GM18873 (cell line): ENCODE results near the gene IDH3G.
"Not testable (repeated sequence)": the region's sequence is repeated elsewhere in the genome, so short reads cannot be mapped to it uniquely, and the experiment has no call there.

Source experiments
- ATAC-seq: cut with Tn5 transposase; IDR thresholded peaks from one replicate; pipeline ENCODE4 v1.9.1; 2021; ENCODE audit warnings: mild to moderate bottlenecking, moderate library complexity, moderate number of reproducible peaks; ENCODE audit not compliant: unreplicated experiment, low FRiP score

Gene IDH3G

GRCh38 chrX:153763298-153763932 is 30.8 kb downstream of the IDH3G start:
- no peak for ATAC-seq

DNA sequence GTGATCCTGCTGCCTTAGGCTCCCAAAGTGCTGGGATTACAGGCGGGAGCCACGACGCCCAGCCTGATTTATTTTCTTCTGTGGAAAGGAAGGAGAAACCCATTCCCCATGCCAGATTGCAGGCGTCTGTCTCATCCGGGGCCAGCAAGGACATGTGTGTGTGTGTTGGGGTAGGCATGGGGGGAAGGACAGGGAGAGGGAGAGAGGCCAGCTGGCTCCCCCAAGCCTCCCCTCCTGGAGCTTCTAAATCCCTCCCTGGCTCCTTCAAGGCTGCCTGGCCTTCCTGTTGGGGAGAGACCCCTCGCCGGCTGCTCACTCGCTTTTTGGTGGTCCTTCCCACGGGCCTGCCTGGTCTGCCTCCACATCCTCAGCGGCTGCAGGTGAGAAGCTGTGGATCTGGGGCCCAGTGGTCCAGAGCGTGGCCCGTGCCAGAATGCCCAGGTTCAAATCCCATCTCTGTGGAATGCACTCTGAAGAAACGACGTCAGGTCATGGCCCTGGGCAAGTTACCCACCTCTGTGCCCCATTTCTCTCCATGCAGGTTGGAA is 31.5 kb downstream of the IDH3G start:
- no peak for ATAC-seq

- ATAC-seq = no peak
These were observed 32.3 kb downstream of the IDH3G start for GRCh38 chrX:153761863-153762262.

DNA sequence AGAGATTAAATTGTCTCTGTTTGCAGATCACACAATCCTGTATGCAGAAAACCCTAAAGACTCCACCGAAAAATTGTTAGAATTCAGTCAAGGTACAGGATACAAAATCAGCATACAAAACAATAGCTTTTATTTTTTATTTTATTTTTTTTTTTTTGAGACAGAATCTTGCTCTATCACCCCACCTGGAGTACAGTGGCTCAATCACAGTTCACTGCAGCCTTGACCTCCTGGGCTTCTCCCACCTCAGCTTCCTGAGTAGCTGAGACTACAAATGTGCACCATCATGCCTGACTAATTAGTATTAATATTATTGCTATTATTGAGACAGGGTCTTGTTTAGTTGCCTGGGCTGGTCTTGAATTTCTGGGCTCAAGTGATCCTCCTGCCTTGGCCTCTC is 39.0 kb downstream of the IDH3G start:
- no peak for ATAC-seq

GRCh38 chrX:153750127-153750774 is 43.9 kb downstream of the IDH3G start:
- no peak for ATAC-seq

GRCh38 chrX:153749017-153749416 is 45.2 kb downstream of the IDH3G start:
- not testable (repeated sequence) for ATAC-seq

GRCh38 chrX:153746991-153747390 is 47.2 kb downstream of the IDH3G start:
- not testable (repeated sequence) for ATAC-seq

DNA sequence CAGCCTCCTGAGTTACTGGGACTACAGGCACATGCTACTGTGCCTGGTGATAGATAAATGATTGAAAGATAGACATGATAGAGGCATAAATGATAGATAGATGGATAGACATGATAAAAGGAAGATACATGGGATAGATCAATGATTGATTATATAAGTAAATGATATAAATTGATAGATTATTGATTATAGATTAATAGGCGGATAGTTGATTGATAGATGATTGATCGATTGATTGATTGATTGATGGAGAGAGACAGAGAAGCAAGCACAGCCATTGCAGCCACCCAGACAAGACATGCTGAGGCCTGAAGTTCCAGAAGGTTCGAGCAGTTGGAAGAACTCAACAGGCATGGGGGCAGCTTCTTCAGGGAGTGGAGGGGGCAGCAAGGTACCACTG is 47.8 kb downstream of the IDH3G start:
- ATAC-seq = no peak

GRCh38 chrX:153745067-153745433 is 49.1 kb downstream of the IDH3G start:
- ATAC-seq = not testable (repeated sequence)

- no peak for ATAC-seq
These were observed 49.7 kb downstream of the IDH3G start for GRCh38 chrX:153744210-153745066.

DNA sequence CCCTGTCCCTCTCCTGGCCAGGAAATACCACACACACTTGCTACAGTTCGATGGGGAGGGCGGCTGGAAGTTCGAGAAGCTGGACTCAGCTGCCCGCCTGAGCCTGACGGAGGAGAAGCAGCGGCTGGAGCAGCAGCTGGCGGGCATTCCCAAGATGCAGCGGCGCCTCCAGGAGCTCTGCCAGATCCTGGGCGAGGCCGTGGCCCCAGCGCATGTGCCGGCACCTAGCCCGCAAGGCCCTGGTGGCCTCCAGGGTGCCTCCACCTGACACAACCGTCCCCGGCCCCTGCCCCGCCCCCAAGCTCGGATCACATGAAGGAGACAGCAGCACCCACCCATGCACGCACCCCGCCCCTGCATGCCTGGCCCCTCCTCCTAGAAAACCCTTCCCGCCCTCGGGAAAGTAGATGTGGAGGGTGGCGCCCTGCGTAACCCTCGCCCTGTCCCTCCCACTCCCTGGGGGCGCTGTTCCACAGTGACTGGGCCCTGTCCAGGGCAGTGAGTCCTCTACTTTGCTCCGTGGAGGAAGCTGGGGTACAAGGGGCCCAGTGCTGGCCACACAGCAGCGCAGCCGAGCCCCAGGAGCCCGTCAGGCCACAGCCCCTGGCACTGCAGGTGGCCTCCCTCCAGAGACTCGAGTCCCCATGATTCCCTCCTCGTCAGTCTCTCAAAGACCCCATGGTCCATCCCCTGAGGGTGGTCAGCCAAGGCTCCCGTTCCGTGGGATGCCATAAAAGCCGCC is 50.5 kb downstream of the IDH3G start:
- not testable (repeated sequence) for ATAC-seq

- not testable (repeated sequence) for ATAC-seq
These were observed 51.2 kb downstream of the IDH3G start for GRCh38 chrX:153742796-153743467.

- ATAC-seq = not testable (repeated sequence)
These were observed 52.1 kb downstream of the IDH3G start for GRCh38 chrX:153742111-153742510.

GRCh38 chrX:153741446-153741845 is 52.7 kb downstream of the IDH3G start:
- no peak for ATAC-seq

GRCh38 chrX:153740631-153741222 is 53.4 kb downstream of the IDH3G start:
- no peak for ATAC-seq

DNA sequence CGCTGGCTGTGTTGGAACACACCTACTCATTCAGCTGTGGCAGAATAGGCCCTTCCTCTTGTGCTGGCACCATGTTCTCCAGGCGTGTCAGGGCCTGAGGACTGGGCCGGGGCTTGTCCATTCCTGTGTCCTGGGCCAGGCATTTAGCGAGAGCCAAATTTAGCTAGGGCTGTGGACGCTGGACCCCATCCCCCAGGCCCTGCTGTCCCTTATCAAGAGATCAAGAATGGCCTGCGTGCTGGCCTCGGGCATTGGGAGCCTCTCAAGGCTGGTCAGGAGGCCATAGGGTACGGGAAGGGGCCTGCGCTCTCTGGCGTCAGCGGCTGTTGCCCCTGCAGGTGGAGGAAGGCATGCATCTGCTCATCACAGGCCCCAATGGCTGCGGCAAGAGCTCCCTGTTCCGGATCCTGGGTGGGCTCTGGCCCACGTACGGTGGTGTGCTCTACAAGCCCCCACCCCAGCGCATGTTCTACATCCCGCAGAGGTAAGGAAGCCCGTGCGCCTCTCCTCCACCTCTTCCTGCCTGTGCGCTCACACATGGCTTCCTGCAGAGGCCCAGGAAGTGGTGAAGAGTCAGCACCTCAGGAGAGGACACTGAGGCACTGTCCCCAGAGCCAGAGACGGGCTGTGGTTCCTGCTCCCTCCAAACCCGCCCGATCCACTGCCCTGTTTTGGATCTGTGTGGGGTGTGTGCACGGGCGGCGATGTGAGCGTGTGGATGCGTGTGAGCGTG is 54.3 kb downstream of the IDH3G start:
- no peak for ATAC-seq

DNA sequence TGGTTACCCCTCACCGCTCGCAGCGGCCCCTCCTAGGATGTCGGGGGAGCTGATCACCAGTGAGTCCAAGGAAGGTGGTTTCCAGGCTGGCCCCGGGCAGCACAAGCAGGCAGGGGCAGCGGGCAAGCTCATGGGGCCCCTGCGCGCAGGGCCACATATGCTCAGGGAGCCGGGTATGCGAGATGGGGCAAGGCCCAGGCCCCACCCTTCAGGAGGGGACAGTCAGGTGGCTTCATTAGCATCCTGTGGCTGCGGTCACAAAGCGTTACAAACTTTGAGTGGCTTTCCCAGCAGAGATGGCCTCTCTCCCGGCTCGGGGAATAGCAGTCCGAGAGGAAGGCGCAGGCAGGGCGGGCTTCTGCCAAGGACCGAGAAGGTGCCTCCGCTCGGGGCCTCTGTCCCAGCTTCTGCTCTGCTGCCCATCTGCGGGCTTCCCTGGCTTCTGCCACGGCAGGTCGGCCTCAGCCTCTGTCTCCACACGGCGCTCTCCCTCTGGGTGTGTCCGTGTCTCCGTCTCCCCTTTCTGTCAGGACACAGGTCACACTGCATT is 56.0 kb downstream of the IDH3G start:
- no peak for ATAC-seq

GRCh38 chrX:153736871-153737441 is 57.2 kb downstream of the IDH3G start:
- no peak for ATAC-seq
